ENCODE results near the gene ARHGEF2.

ARHGEF2 gene

DNA sequence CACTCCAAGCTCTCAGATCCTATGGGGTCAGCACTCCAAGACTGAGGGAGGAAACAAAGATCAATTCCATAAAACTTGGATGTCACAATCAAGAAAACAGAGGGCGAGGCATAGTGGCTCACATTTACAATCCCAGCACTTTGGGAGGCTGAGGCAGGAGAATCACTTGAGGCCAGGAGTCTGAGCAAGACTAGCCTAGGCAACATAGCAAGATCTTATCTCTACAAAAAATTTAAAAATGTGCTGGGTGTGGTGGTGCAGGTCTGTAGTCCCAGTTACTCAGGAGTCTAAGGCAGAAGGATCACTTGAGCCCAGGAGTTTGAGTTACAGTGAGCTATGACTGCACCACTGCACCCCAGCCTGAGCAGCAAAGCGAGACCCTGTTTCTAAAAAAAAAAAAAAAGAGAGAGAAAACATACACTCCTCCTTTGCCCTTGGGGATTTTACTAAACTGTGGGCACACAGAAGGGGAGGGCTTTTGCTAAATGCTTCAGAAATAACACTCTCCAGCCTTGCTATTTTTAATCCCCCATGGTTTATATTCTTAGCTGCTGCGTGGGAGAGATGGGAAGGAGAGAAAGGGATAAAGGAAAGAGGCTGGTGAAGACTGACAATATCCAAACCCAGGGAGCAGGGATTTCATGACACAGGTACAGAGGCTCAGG, 18.1 kb downstream of the ARHGEF2 start:
- POLR2A ChIA-PET: interaction anchor here (4.9 kb wide), 1 partner anchor 16 kb away, joined by 58 read pairs; the partner anchor contains the start of gene ARHGEF2
- no peak for DNase-seq (ENCODE audit: low read depth, low spot score)
- TF ChIP-seq, protein P1, sequence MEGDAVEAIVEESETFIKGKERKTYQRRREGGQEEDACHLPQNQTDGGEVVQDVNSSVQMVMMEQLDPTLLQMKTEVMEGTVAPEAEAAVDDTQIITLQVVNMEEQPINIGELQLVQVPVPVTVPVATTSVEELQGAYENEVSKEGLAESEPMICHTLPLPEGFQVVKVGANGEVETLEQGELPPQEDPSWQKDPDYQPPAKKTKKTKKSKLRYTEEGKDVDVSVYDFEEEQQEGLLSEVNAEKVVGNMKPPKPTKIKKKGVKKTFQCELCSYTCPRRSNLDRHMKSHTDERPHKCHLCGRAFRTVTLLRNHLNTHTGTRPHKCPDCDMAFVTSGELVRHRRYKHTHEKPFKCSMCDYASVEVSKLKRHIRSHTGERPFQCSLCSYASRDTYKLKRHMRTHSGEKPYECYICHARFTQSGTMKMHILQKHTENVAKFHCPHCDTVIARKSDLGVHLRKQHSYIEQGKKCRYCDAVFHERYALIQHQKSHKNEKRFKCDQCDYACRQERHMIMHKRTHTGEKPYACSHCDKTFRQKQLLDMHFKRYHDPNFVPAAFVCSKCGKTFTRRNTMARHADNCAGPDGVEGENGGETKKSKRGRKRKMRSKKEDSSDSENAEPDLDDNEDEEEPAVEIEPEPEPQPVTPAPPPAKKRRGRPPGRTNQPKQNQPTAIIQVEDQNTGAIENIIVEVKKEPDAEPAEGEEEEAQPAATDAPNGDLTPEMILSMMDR (IDR thresholded peaks at IDR 0.05; ENCODE audit: insufficient read depth, low read length, missing control alignments): no peak
- CTCF ChIA-PET: interaction anchor here (0.9 to 3.4 kb wide), 5 partner anchors 15 to 50 kb away, joined by 3 to 33 read pairs (median 3); no protein-coding TSS in a partner anchor
- H3K4me3 ChIP-seq (ENCODE audit: low read depth, low read length): no peak overlapping the region

DNA sequence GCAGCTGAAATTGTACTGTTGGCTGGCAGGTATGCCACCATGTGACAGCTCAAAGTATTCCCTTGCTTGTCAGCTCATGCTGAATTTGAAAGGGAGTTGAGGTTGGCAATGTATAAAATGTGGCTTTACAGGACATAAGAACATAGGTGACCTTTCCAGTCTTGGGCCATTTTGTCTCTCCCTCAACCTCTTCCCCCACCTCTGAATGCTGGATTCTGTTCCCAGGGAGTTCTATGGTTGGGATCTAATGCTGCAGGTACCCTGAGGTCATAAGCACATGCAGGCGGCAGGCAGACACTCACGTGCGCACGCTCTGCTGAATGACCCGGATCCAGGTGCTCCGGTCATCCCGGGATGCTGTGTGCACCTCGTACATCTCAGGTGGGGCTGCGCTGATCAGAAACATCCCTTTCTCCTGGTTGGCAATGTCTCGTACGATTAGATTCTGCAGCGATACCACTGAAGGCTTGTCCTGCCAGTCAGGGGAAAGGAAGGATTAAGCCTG, 20.9 kb downstream of the ARHGEF2 start:
- TF ChIP-seq, protein P1 (IDR thresholded peaks at IDR 0.05; ENCODE audit: insufficient read depth, low read length, missing control alignments): no peak
- DNase-seq (ENCODE audit: low read depth, low spot score): no peak
- H3K4me3 ChIP-seq (ENCODE audit: low read depth, low read length): no peak overlapping the region
- ChIA-PET CTCF (interaction anchor here (0.9 to 4.3 kb wide), 4 partner anchors 9 to 32 kb away, joined by 3 to 30 read pairs (median 5); no protein-coding TSS in a partner anchor), POLR2A (interaction anchor here (0.5 to 1.9 kb wide), 3 partner anchors 10 to 21 kb away, joined by 3 to 6 read pairs (median 4); partner anchors contain the start of gene ARHGEF2)

DNA sequence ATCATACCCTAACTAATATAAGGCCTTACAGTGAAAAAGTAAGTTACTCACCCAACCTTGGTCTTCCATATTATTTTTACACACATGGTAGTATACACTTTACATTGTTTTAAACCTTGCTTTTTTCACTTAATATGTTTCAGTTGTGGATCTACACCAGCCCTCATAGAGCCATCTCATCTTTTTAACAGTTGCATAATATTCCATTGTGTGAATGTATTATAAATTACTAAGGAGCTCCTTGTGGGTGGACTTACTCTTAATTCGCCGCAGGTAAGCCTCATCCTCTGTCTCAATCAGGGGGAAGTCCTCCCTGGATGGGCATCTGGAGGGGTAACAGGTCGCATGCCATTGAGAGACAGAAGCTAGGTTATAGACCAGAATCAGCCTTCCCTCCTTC, 23.7 kb downstream of the ARHGEF2 start:
- CTCF ChIA-PET: interaction anchor here (0.8 to 4.3 kb wide), 5 partner anchors 10 to 111 kb away, joined by 4 to 30 read pairs (median 4); no protein-coding TSS in a partner anchor

DNA sequence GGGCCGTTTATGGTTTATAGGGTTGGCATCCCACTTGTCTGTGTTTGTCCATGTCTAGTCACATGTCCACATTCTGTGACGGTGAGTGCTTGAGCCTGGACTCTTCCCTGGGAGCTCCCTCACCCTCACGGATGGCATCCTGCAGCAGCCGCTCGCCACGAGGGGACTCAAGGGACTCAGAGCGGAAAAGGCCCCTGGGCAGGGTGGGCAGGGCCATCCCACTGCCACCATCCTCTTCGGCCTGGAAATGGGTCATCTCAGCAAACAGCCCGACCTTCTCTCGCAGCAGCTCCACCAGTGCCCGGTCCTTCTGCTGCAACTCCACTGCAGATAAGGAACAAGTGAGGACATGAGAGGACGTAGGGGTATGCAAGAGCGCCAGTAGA, 25.8 kb downstream of the ARHGEF2 start:
- no peak overlapping the region for H3K4me3 ChIP-seq (ENCODE audit: low read depth, low read length)
- TF ChIP-seq, protein P1 (IDR thresholded peaks at IDR 0.05; ENCODE audit: insufficient read depth, low read length, missing control alignments): no peak
- DNase-seq (ENCODE audit: low read depth, low spot score): no peak
- ChIA-PET CTCF (interaction anchor here (1.2 kb wide), 1 partner anchor 15 kb away, joined by 3 read pairs; no protein-coding TSS in a partner anchor), POLR2A (interaction anchor here (1.9 kb wide), 1 partner anchor 10 kb away, joined by 6 read pairs; no protein-coding TSS in a partner anchor)

More for the DNA sequence above, 23.7 kb downstream of the ARHGEF2 start:
- POLR2A ChIA-PET: interaction anchor here (1.0 kb wide), 1 partner anchor 13 kb away, joined by 4 read pairs; no protein-coding TSS in a partner anchor
- TF ChIP-seq, protein P1 (IDR thresholded peaks at IDR 0.05; ENCODE audit: insufficient read depth, low read length, missing control alignments): no peak
- no peak for DNase-seq (ENCODE audit: low read depth, low spot score)
- H3K4me3 ChIP-seq (ENCODE audit: low read depth, low read length): no peak overlapping the region

DNA sequence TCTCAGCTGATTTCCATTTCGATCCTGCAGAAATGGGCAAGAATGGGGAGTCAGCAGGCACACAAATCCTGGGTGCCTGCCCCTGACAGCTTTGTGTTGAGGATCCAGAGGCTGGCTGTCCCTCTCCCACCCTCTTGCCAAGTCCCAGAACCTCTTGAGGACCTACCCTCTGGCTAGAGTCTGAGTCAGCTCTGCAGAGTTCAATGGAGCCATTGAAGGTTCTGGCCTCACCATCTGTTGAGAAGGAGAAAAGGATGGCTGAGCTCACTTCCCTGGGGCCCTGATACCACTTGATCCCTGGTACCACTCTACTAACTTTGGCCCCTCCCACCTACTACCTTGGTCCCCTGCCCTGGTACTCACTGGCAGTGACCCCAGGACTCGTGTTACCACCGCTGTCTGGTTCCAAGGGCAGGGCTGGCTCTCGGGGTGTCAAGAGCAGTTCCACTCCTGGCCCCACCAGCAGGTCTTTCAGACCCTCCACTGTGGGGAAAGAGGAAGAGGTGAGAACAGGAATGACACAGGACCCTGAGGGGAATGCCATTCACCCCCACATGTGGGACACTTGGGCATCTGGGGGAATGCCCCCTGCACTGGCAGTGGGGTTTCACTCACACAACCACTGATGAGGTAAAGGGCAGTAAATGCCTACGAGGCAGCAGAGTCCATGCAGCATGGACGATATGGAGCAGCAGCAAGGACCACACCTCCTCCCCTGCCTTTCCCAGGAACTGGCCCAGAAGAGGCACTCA, 26.4 kb downstream of the ARHGEF2 start:
- H3K4me3 ChIP-seq (ENCODE audit: low read depth, low read length): no peak overlapping the region
- TF ChIP-seq, protein P1 (IDR thresholded peaks at IDR 0.05; ENCODE audit: insufficient read depth, low read length, missing control alignments): no peak
- CTCF ChIA-PET: interaction anchor here (0.8 to 1.2 kb wide), 2 partner anchors 14 to 16 kb away, joined by 3 read pairs; no protein-coding TSS in a partner anchor
- POLR2A ChIA-PET: interaction anchor here (1.9 kb wide), 1 partner anchor 10 kb away, joined by 6 read pairs; no protein-coding TSS in a partner anchor
- no peak for DNase-seq (ENCODE audit: low read depth, low spot score)
